ENCODE results near the gene KCNK1. TPM values are rescaled to one million over a fixed set of nuclear protein-coding genes. Genes with fewer than 3 reads are reported as not detected.

The KCNK1 gene
- total and polyA plus RNA-seq, 2 of the 4 experiments (the other 2 are of a cell fraction), result 0.90 to 1.6 TPM

GRCh38 chr1:233707153-233707879 lies 93.4 kb downstream of the KCNK1 start:
- Histone ChIP-seq H4K20me1 (ENCODE audit: insufficient read depth, low read length) (no peaks in the 10 kb centered on the region), H3K9ac (ENCODE audit: low read depth, low read length) (no peak overlapping the region), H2AFZ (replicated peaks; ENCODE audit: low read length, poor library complexity) (no peak overlapping the region), H4K5ac (ENCODE audit: low read depth, low read length) (no peak overlapping the region), H3K36me3 (ENCODE audit: control insufficient read depth, insufficient read depth, low read length) (no peaks in the 10 kb centered on the region), H3K4me1 (ENCODE audit: control insufficient read depth, insufficient read depth, low read length) (no peaks in the 10 kb centered on the region), H3K27ac (ENCODE audit: insufficient read depth, low read length) (no peak overlapping the region), H3K18ac (ENCODE audit: low read depth, low read length) (no peak overlapping the region), H2BK20ac (ENCODE audit: low read depth, low read length) (no peak overlapping the region), H3K14ac (replicated peaks; ENCODE audit: low read depth, low read length) (no peak overlapping the region), H3K79me1 (ENCODE audit: low read depth in 1 of 2, low read length in 2 of 2) (no peaks in the 10 kb centered on the region), H3K9me3 (ENCODE audit: control insufficient read depth, insufficient read depth, low read length) (0 out of 2 replicates have a peak, but pooled peaks cover 4% of the 10 kb centered on the region), H3K4ac (ENCODE audit: low read depth, low read length) (no peak overlapping the region), H3K23ac (ENCODE audit: low read depth, low read length) (no peak overlapping the region), H4K8ac (ENCODE audit: low read depth in 2 of 2, low read length in 2 of 2) (no peak overlapping the region), H2AK9ac (replicated peaks; ENCODE audit: low read depth, low read length, poor library complexity) (no peak overlapping the region), H2BK15ac (ENCODE audit: low read depth, low read length) (no peak overlapping the region), H2BK5ac (ENCODE audit: low read depth, low read length, poor library complexity, severe bottlenecking) (no peak overlapping the region), H3K27me3 (ENCODE audit: control insufficient read depth, insufficient read depth, low read length) (no peaks in the 10 kb centered on the region), H3K9me1 (ENCODE audit: insufficient read depth, low read length) (no peaks in the 10 kb centered on the region), H3K4me3 (ENCODE audit: insufficient read depth, low read depth, low read length) (no peak overlapping the region), H3K56ac (ENCODE audit: extremely low read depth, insufficient read depth, low read length) (no peak overlapping the region), H4K91ac (ENCODE audit: insufficient read depth, low read depth, low read length) (no peak overlapping the region), H3K4me2 (ENCODE audit: low read depth, low read length) (no peak overlapping the region), H2AK5ac (ENCODE audit: low read depth, low read length) (no peak overlapping the region), H2BK120ac (ENCODE audit: low read depth, low read length) (no peak overlapping the region)
- DNase-seq, result peak; percentile 1
- BruUV-seq (replicated peaks), result no TSS peak
- dilution Hi-C loops (cut with HindIII; ENCODE audit: low sequenced_read_pairs, unreplicated experiment) (no loop called here), intact Hi-C loops (cut with micrococcal nuclease) (no loop called here), in situ Hi-C loops (cut with MboI; ENCODE audit: low sequenced_read_pairs) (no loop called here)
- ATAC-seq (ENCODE audit: low read depth), result no peak
- TF ChIP-seq RCOR1 (IDR thresholded peaks at IDR 0.05; ENCODE audit: insufficient replicate concordance, low read length) (no peak), MAFK (IDR thresholded peaks at IDR 0.05; ENCODE audit: low read depth, low read length) (no peak), RFX5 (IDR thresholded peaks at IDR 0.05; ENCODE audit: low read depth, low read length) (no peak), CEBPB (IDR thresholded peaks at IDR 0.05; ENCODE audit: low read depth, low read length) (no peak)
- ChIA-PET CTCF (no interaction called here), POLR2A (ENCODE audit: unreplicated experiment) (no interaction called here)
- WGBS, 2 experiments (ENCODE audit: extremely low coverage in 2 of 2, insufficient read length in 1 of 2), result no CpG with 5 or more reads among the region's 4 CpGs

All from IMR-90 (cell line).